Germinal center (tissue), 1 donor: ENCODE results near the gene HSPA4L.

Experiments
- DNase-seq: peaks from one replicate; pipeline ENCODE4 v3.0.0; 2012; ENCODE audit warnings: mixed read lengths, low spot score

Gene HSPA4L

GRCh38 chr4:127783955-127784770 lies 2.0 kb downstream of the HSPA4L start:
- no peak for DNase-seq

- DNase-seq = no peak
Measured at GRCh38 chr4:127788517-127788916, 6.4 kb downstream of the HSPA4L start.

- DNase-seq = no peak
Measured at GRCh38 chr4:127791391-127791790, 9.3 kb downstream of the HSPA4L start.

GRCh38 chr4:127793528-127793927 lies 11.4 kb downstream of the HSPA4L start:
- DNase-seq = no peak

- DNase-seq = no peak
Measured at GRCh38 chr4:127799711-127800110, 17.6 kb downstream of the HSPA4L start.

GRCh38 chr4:127809173-127809800 lies 27.2 kb downstream of the HSPA4L start:
- no peak for DNase-seq

GRCh38 chr4:127810551-127810950 lies 28.4 kb downstream of the HSPA4L start:
- DNase-seq = no peak

GRCh38 chr4:127822430-127822829 lies 40.3 kb downstream of the HSPA4L start:
- DNase-seq = no peak

GRCh38 chr4:127828121-127828520 lies 46.0 kb downstream of the HSPA4L start:
- no peak for DNase-seq

GRCh38 chr4:127829014-127829413 lies 46.9 kb downstream of the HSPA4L start:
- DNase-seq = no peak

GRCh38 chr4:127832585-127832984 lies 50.5 kb downstream of the HSPA4L start:
- peak; percentile 14 for DNase-seq

GRCh38 chr4:127843704-127844600 lies 61.8 kb downstream of the HSPA4L start:
- no peak for DNase-seq

GRCh38 chr4:127844601-127845116 lies 62.5 kb downstream of the HSPA4L start:
- no peak for DNase-seq

- no peak for DNase-seq
Measured at GRCh38 chr4:127846061-127846460, 63.9 kb downstream of the HSPA4L start.

- DNase-seq = no peak
Measured at GRCh38 chr4:127846765-127847164, 64.6 kb downstream of the HSPA4L start.

- DNase-seq = no peak
Measured at GRCh38 chr4:127849505-127850234, 67.5 kb downstream of the HSPA4L start.

GRCh38 chr4:127852661-127853060 lies 70.5 kb downstream of the HSPA4L start:
- DNase-seq = no peak

- DNase-seq = no peak
Measured at GRCh38 chr4:127856196-127856812, 74.2 kb downstream of the HSPA4L start.

- no peak for DNase-seq
Measured at GRCh38 chr4:127856813-127857447, 74.8 kb downstream of the HSPA4L start.

GRCh38 chr4:127857641-127858040 lies 75.5 kb downstream of the HSPA4L start:
- no peak for DNase-seq

- DNase-seq = no peak
Measured at GRCh38 chr4:127868196-127868595, 86.1 kb downstream of the HSPA4L start.
